H1 (cell line): Measurements from ENCODE around the gene CFDP1. TPM values are rescaled to one million over a fixed set of nuclear protein-coding genes. Genes with fewer than 3 reads are reported as not detected.

Source experiments
- CEBPB ChIP-seq: IDR thresholded peaks from 2 replicates; pipeline ENCODE4 v1.6.1; 2012; ENCODE audit warnings: low read depth, low read length
- SP1 ChIP-seq: IDR thresholded peaks from 2 replicates; pipeline ENCODE4 v1.6.1; 2011; ENCODE audit warnings: low read depth, low read length
- polyA plus RNA-seq, 7 experiments: library from polyadenylated mRNA; depleted of rRNA in 3 of 7; stranded (reverse) in 5 of 7; unstranded in 2 of 7; fragments of >200 nt in 5 of 7; fragments of 200-250 nt in 2 of 7; gene quantifications; 1 replicate in 5 of 7; 2 replicates in 1 of 7; 4 replicates in 1 of 7; pipeline versions ENCODE4 v1.2.1 to v1.2.3, GENCODE V29; 2011 to 2013; ENCODE audit warnings: missing spikeins in 2 of 7, mixed read lengths in 2 of 7
- total RNA-seq: library from RNA; stranded (reverse); fragmentation: NEBNext Ultra II Directional; extraction: Animal tissue kit (Norgen Biotek cat#: 25700); gene quantifications from 2 replicates; pipeline ENCODE4 v1.2.1, GENCODE V29; 2021

Gene CFDP1
- total and polyA plus RNA-seq, 2 of the 8 experiments (the other 6 are each of a cell fraction or from before 2014, with no cell fraction given): 25.5 to 77.3 TPM

- TF ChIP-seq SP1 (no peak), CEBPB (no peak)
Measured at GRCh38 chr16:75371171-75371570, 62.1 kb downstream of the CFDP1 start (continued).
